OCI-LY7 (cell line): Measurements from ENCODE around the gene USP11. TPM values are rescaled to one million over a fixed set of nuclear protein-coding genes. Genes with fewer than 3 reads are reported as not detected.

Experiments used
- BruUV-seq: library from RNA; stranded (reverse); fragments of 400-500 nt; replicated peaks from 2 replicates; lab custom pipeline; 2021; lab: Mats Ljungman, UMichigan
- CTCF ChIA-PET: fragments of 300-600 bp; sonication (Branson Sonifier 250); formaldehyde crosslinking; loops from one replicate; lab custom pipeline; 2022; ENCODE audit warnings: antibody characterized with exemption; ENCODE audit not compliant: unreplicated experiment; lab: Charles Lee
- POLR2A ChIA-PET: fragments of 300-600 bp; sonication (Branson Sonifier 250); formaldehyde crosslinking; loops from one replicate; lab custom pipeline; 2022; ENCODE audit warnings: antibody characterized with exemption; lab: Charles Lee
- DNase-seq: peaks from one replicate; pipeline ENCODE4 v3.0.0-alpha.2; 2015; ENCODE audit warnings: low spot score
- H2AFZ ChIP-seq: fragments of 200-600 bp; sonication (generic), shearing (Covaris generic); 2 replicates; pipeline ENCODE4 v1.6.1; 2014; ENCODE audit warnings: mild to moderate bottlenecking, antibody characterized with exemption, low read length, moderate library complexity
- H3K27ac ChIP-seq: fragments of 200-600 bp; sonication (generic); 2 replicates; pipeline ENCODE4 v1.5.1; 2014; ENCODE audit warnings: mixed run types, low read depth, mild to moderate bottlenecking, moderate library complexity, low read length, inconsistent platforms; ENCODE audit not compliant: poor library complexity, severe bottlenecking
- H3K36me3 ChIP-seq: fragments of 200-600 bp; sonication (generic); 2 replicates; pipeline ENCODE4 v1.6.1; 2014; ENCODE audit warnings: mild to moderate bottlenecking, antibody characterized with exemption, low read length, moderate library complexity, mixed read lengths; ENCODE audit not compliant: insufficient read depth
- H3K4me1 ChIP-seq: fragments of 200-600 bp; sonication (generic); 2 replicates; pipeline ENCODE4 v1.5.1; 2014; ENCODE audit warnings: mild to moderate bottlenecking, low read length; ENCODE audit not compliant: insufficient read depth, poor library complexity, severe bottlenecking
- H3K4me2 ChIP-seq: fragments of 200-600 bp; sonication (generic); 2 replicates; pipeline ENCODE4 v1.6.1; 2014; ENCODE audit warnings: mild to moderate bottlenecking, low read length
- H3K4me3 ChIP-seq: fragments of 200-600 bp; sonication (generic); 2 replicates; pipeline ENCODE4 v1.5.1; 2014; ENCODE audit warnings: mild to moderate bottlenecking, low read depth, low read length; ENCODE audit not compliant: poor library complexity, severe bottlenecking
- H3K79me2 ChIP-seq: fragments of 200-600 bp; sonication (generic); 2 replicates; pipeline ENCODE4 v1.6.1; 2016; ENCODE audit warnings: low read depth, mild to moderate bottlenecking, low read length, moderate library complexity, mixed read lengths; ENCODE audit not compliant: insufficient read depth
- H3K9me2 ChIP-seq: fragments of 200-600 bp; sonication (generic); 2 replicates; pipeline ENCODE4 v1.6.1; 2016; ENCODE audit warnings: mild to moderate bottlenecking, low read length, mixed read lengths; ENCODE audit not compliant: insufficient read depth
- H3K9me3 ChIP-seq: fragments of 200-600 bp; sonication (generic); 2 replicates; pipeline ENCODE4 v1.6.1; 2014; ENCODE audit warnings: mild to moderate bottlenecking, mixed run types, low read length, mixed read lengths
- H4K20me1 ChIP-seq: fragments of 200-600 bp; sonication (generic); 2 replicates; pipeline ENCODE4 v1.6.1; 2014; ENCODE audit warnings: mild to moderate bottlenecking, antibody characterized with exemption, low read length, moderate library complexity, mixed read lengths; ENCODE audit not compliant: insufficient read depth
- EZH2phosphoT487 ChIP-seq: fragments of 200-600 bp; sonication (generic); IDR thresholded peaks from 2 replicates; pipeline ENCODE4 v1.6.1; 2018; ENCODE audit warnings: low read depth, borderline replicate concordance, mild to moderate bottlenecking, mixed run types, antibody characterized with exemption, low read length, moderate library complexity, mixed read lengths
- intact Hi-C: fragments of 100-400 bp; cut with micrococcal nuclease; formaldehyde crosslinking; loops from one replicate; pipeline ENCODE4 v1.10.0; 2022; ENCODE audit not compliant: unreplicated experiment
- total RNA-seq, 2 experiments: library from RNA; depleted of rRNA in 1 of 2; stranded (reverse); fragments of >200 nt in 1 of 2; shearing (Covaris generic) in 1 of 2; gene quantifications; 2 replicates each; pipeline ENCODE4 v1.2.3, GENCODE V29; 2014 to 2022
- TF ChIP-seq, protein P1 (sequence below): fragments of 200-600 bp; sonication (generic); conservative IDR thresholded peaks from 2 replicates; pipeline ENCODE4 v1.5.1; 2014; ENCODE audit warnings: mild to moderate bottlenecking, antibody characterized with exemption, low read length, moderate library complexity, mixed read lengths

Gene USP11
- total RNA-seq, 2 experiments from 2014 or later: 46.5 to 91.8 TPM

DNA sequence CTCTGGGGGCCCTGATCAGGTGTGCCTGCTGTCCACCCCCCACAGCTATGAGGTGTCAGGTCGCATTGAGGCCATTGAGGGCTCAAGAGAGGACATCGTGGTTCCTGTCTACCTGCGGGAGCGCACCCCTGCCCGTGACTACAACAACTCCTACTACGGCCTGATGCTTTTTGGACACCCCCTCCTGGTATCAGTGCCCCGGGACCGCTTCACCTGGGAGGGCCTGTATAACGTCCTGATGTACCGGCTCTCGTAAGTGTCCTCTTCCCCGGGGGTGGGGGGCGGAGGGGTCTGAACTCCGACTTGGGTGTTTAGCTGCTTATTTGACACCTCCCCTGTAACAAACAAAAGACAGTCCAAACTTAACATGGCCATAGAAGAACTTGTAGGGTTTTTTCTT, 10.5 kb downstream of the USP11 start:
- ChIA-PET CTCF (no interaction called here), POLR2A (no interaction called here)
- 0 out of 2 replicates have a peak, but pooled peaks cover 3% of the 10 kb centered on the region for H3K79me2 ChIP-seq
- H3K36me3 ChIP-seq: peaks cover 29% of the 10 kb centered on the region
- intact Hi-C loops: no loop called here
- no peak overlapping the region for H3K4me2 ChIP-seq
- H3K4me1 ChIP-seq: no peaks in the 10 kb centered on the region
- TF ChIP-seq, protein P1, sequence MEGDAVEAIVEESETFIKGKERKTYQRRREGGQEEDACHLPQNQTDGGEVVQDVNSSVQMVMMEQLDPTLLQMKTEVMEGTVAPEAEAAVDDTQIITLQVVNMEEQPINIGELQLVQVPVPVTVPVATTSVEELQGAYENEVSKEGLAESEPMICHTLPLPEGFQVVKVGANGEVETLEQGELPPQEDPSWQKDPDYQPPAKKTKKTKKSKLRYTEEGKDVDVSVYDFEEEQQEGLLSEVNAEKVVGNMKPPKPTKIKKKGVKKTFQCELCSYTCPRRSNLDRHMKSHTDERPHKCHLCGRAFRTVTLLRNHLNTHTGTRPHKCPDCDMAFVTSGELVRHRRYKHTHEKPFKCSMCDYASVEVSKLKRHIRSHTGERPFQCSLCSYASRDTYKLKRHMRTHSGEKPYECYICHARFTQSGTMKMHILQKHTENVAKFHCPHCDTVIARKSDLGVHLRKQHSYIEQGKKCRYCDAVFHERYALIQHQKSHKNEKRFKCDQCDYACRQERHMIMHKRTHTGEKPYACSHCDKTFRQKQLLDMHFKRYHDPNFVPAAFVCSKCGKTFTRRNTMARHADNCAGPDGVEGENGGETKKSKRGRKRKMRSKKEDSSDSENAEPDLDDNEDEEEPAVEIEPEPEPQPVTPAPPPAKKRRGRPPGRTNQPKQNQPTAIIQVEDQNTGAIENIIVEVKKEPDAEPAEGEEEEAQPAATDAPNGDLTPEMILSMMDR: no peak
- no peak for TF ChIP-seq EZH2phosphoT487
- H3K4me3 ChIP-seq: no peak overlapping the region
- no peak overlapping the region for H2AFZ ChIP-seq
- H4K20me1 ChIP-seq: no peaks in the 10 kb centered on the region
- H3K9me3 ChIP-seq: no peaks in the 10 kb centered on the region
- H3K9me2 ChIP-seq: no peaks in the 10 kb centered on the region
- BruUV-seq: no TSS peak
- no peak for DNase-seq
- H3K27ac ChIP-seq: no peak overlapping the region

DNA sequence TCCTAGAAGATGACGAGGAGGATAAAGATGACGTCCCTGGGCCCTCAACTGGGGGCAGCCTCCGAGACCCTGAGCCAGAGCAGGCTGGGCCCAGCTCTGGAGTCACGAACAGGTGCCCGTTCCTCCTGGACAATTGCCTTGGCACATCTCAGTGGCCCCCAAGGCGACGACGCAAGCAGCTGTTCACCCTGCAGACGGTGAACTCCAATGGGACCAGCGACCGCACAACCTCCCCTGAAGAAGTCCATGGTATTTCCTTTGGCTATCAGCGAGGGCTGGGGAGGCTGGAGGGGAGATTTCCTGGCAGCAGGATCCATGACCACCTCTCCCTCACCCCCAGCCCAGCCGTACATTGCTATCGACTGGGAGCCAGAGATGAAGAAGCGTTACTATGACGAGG, 11.9 kb downstream of the USP11 start:
- Histone ChIP-seq H3K9me2 (no peaks in the 10 kb centered on the region), H3K79me2 (no peaks in the 10 kb centered on the region), H3K4me1 (no peaks in the 10 kb centered on the region), H3K4me3 (no peak overlapping the region), H3K36me3 (peaks cover 26% of the 10 kb centered on the region), H2AFZ (no peak overlapping the region), H4K20me1 (no peaks in the 10 kb centered on the region), H3K9me3 (no peaks in the 10 kb centered on the region), H3K27ac (no peak overlapping the region), H3K4me2 (no peak overlapping the region)
- POLR2A ChIA-PET: no interaction called here
- no peak for DNase-seq
- BruUV-seq: no TSS peak
- TF ChIP-seq, protein P1: no peak
- no peak for TF ChIP-seq EZH2phosphoT487
- intact Hi-C loops: no loop called here
- CTCF ChIA-PET: no interaction called here

DNA sequence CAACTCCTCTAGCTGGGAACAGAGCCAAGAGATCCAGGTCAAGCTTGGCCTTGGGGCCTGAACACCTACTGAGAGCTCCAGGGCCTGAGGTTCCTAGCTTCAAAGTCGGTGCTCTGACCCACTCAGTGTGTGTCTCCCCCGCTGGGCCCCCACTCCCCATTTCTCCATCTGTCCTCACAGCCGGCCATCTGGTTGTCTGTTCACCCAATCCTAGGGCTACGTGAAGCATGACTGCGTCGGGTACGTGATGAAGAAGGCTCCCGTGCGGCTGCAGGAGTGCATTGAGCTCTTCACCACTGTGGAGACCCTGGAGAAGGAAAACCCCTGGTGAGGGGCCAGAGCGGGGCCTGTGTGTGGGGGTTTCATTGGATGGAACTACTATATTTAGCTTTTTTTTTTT, 12.3 kb downstream of the USP11 start:
- Histone ChIP-seq H3K4me3 (no peak overlapping the region), H4K20me1 (no peaks in the 10 kb centered on the region), H3K79me2 (no peaks in the 10 kb centered on the region), H3K36me3 (peaks cover 22% of the 10 kb centered on the region), H3K9me2 (no peaks in the 10 kb centered on the region), H3K4me1 (no peaks in the 10 kb centered on the region), H3K27ac (no peak overlapping the region), H3K9me3 (no peaks in the 10 kb centered on the region), H2AFZ (no peak overlapping the region), H3K4me2 (no peak overlapping the region)
- CTCF ChIA-PET: no interaction called here
- no TSS peak for BruUV-seq
- no peak for DNase-seq
- intact Hi-C loops: no loop called here
- POLR2A ChIA-PET: no interaction called here
- TF ChIP-seq EZH2phosphoT487: no peak
- TF ChIP-seq, protein P1: no peak
